NCI-H510A (cell line): Measurements from ENCODE around the gene PCBP3.

ENCODE experiments used
- DNase-seq: peaks from one replicate; lab custom pipeline; 2025; lab: John Stamatoyannopoulos, UW

PCBP3 gene

DNA sequence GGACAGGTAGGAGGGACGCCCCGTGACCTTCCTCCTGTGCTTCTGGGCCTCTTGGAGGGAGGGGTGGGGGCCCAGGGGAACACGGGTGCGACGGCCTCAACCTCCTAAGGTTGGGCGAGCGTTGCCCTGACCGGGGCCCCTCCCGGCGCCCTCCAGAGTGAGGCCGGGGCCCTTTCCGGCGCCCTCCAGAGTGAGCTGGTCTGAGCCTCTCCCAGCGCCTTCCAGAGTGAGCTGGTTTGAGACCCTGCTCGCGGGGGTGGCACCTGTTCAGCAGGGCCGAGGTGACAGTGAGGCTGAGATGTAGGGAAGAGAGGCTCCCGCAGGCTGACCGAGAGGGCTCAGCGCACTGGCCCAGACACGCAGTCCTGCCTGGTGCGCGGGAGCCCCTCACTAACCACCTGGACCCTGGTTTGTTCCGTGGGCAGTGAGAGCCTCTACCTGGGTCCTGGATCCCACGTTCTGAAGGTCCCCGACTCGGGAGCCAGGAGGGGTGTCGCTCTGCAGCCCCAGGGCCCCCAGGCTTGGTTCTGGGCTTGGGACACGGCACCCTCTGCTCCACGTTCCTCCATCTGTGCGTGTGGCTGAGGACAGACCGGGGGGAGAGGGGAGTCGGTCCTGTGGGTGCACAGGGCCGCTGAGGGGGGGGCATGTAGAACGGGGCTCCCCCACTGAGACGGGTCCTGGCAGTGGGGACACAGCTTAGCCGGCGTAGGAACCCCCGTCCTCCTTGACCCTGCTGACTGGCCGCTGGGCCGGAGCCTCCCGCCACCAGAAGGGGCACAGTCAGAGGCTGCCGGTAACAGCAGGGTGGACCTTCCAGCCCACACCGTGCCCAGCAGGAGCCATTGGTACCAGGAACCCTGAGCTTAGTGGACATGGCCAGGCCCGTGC, 339.5 kb downstream of the PCBP3 start:
- DNase-seq = no peak

DNA sequence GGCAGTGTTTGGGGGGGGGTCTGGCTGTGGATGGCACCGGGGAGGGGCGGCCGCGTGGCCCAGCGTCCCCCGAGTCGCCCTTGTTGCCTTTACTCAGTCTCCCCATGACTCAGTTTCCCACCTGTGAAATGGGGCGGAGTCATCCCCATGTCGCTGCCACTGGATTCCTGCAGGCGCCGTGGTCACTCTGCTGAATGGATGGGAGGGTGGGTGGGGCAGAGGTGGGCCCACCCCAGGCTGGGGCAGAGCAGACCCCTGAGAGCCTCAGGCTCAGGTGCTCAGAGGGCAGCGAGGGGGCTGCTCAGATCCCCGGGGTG, 340.1 kb downstream of the PCBP3 start:
- no peak for DNase-seq

DNA sequence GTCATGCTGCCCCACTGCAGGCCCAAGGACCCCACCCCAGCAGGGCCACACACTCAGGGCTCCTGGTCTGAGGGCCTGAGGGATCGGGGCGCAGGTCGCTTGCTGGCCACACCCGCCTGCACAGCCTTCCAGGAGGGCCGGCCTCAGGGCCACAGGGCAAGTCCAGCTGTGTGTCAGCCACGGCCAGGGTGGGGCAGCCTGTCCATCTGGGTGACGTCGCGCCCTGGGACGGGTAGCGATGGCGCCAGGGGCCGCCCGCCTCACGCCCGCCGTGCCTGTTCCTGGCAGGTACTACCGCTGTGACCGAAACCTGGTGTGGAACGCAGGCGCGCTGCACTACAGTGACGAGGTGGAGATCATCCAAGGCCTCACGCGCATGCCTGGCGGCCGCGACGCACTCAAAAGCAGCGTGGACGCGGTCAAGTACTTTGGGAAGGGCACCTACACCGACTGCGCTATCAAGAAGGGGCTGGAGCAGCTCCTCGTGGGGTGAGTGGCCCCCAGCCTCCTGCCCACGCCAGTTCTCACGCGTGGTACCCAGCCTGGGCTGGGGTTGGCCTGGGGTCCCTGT, 340.5 kb downstream of the PCBP3 start:
- DNase-seq = no peak

- no peak for DNase-seq
These were observed 341.1 kb downstream of the PCBP3 start for GRCh38 chr21:45984584-45985095.

GRCh38 chr21:45985471-45986315, 342.2 kb downstream of the PCBP3 start:
- no peak for DNase-seq

GRCh38 chr21:45986316-45987051, 343.0 kb downstream of the PCBP3 start:
- DNase-seq = no peak

GRCh38 chr21:45987121-45987711, 343.7 kb downstream of the PCBP3 start:
- DNase-seq = no peak

- no peak for DNase-seq
These were observed 345.1 kb downstream of the PCBP3 start for GRCh38 chr21:45988366-45989347.

DNA sequence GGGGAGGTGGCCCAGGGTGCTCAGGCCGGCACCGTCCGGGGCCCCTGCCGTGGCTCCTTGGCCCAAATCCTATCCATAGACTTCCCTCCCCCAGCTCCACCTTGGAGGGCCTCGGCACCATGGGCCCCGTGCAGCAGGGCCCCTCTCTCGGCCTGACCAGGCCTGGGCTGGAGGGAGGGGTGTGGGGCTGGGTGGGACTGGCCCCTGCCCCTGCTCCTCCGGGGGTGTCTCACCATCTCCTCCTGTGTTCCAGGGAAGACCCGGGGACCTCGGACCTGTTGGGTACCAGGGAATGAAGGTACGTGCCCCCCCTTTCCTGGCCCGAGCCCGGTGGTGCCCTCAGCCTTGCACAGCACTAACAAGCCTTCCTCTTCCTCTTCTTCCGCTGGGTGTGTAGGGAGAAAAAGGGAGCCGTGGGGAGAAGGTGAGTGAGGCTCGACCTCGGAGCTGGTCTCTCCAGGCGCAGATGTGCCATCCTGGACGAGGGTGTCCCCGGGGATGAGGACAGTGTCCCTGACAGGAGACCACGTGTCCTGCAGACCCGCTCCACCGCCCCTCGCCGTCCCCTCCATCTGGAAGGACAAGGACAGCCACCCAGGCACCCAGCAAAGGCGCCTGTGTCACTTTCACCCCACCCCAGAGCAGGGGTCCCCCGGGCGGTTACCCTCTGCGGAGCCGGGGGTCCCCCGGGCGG, 346.0 kb downstream of the PCBP3 start:
- no peak for DNase-seq

DNA sequence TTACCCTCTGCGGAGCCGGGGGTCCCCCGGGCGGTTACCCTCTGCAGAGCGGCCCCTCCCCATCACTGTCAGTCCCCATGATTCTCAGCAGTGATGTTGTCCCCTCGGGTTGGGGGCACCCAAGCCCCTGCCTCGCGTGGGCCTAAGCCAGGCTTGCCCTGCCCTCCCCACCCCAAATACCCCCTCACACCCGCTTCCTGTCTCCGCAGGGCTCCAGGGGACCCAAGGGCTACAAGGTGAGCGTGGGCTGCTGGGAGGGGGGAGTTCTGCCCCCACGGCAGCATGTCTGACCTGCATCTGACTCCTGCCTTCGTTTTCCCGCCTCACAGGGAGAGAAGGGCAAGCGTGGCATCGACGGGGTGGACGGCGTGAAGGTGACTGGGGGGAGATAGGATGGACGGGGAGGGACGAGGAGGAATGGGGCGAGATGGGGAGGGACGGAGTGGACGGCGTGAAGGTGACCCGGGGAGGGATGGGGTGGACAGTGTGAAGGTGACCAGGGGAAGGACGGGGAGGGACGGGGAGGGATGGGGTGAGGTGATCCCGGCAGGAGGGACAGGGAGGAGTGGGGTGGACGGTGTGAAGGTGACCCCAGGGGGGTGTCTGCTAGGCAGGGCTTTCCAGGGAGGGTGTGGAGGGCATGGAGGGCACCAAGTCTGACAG, 346.7 kb downstream of the PCBP3 start:
- no peak for DNase-seq

DNA sequence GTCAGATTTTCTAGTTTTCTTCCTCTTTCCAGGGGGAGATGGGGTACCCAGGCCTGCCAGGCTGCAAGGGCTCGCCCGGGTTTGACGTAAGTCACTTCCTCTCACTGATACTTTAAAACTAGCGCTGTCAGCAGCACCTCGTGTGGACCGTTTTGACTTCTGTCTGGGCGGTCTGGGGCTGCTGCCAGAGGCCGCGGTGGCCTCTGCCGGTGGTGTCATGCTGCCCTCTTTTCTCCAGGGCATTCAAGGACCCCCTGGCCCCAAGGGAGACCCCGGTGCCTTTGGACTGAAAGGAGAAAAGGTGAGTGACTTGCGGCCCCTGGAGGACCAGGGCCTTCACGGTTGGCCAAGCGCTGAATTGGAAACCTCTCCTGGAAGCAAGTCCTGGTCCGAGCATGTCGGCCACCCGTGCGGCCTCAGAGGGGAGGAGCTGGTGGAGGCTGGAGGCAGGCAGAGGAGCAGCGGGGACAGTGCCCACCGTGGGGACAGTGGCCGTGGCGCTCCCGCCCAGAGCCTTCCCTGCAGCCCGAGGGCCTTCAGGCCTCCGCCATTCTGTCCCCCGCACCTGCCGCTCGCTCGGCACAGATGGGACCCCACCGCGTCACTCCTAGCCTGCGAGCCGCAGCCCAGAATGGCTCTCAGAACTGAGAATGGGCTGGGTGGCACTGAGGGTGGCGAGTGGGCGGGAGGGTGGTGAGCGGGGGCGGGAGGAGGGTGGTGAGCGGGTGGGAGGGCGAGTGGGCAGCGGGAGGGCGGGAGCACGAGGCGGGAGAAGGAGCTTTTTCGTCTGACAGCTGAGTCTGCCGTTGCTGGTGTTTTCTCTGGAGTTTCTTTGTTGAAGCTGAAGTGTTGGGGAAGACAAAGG, 347.4 kb downstream of the PCBP3 start:
- DNase-seq = no peak

- DNase-seq = no peak
These were observed 348.2 kb downstream of the PCBP3 start for GRCh38 chr21:45991606-45992300.
